GM13976 (cell line): ENCODE measurements around the gene GABBR2.

Experiments used
- DNase-seq: peaks from one replicate; pipeline ENCODE4 v3.0.0; 2012; ENCODE audit warnings: low spot score
- in situ Hi-C: fragments of 300-500 bp; cut with MboI; formaldehyde crosslinking; loops from one replicate; pipeline ENCODE4 v1.12.0; 2022; ENCODE audit warnings: low sequenced_read_pairs, mixed read lengths, inconsistent platforms; ENCODE audit not compliant: unreplicated experiment
- TF ChIP-seq, protein P1 (sequence below): IDR thresholded peaks from 2 replicates; pipeline ENCODE4 v1.5.1; 2012; ENCODE audit warnings: borderline replicate concordance, mild to moderate bottlenecking; ENCODE audit not compliant: insufficient read depth; ENCODE audit errors: extremely low read depth, missing control alignments, control extremely low read depth

GABBR2 gene

GRCh38 chr9:98708933-98709911 lies at the start of gene GABBR2:
TSS of gene GABBR2 (minus strand) at chr9:98708935. CDS start at chr9:98708737, 198 bp downstream.
- TF ChIP-seq, protein P1, sequence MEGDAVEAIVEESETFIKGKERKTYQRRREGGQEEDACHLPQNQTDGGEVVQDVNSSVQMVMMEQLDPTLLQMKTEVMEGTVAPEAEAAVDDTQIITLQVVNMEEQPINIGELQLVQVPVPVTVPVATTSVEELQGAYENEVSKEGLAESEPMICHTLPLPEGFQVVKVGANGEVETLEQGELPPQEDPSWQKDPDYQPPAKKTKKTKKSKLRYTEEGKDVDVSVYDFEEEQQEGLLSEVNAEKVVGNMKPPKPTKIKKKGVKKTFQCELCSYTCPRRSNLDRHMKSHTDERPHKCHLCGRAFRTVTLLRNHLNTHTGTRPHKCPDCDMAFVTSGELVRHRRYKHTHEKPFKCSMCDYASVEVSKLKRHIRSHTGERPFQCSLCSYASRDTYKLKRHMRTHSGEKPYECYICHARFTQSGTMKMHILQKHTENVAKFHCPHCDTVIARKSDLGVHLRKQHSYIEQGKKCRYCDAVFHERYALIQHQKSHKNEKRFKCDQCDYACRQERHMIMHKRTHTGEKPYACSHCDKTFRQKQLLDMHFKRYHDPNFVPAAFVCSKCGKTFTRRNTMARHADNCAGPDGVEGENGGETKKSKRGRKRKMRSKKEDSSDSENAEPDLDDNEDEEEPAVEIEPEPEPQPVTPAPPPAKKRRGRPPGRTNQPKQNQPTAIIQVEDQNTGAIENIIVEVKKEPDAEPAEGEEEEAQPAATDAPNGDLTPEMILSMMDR: no peak
- DNase-seq: no peak
- in situ Hi-C loops: no loop called here

- DNase-seq: no peak
- TF ChIP-seq, protein P1: no peak
- in situ Hi-C loops: loop anchor here (25.0 kb wide), 1 partner anchor 218 kb away; no protein-coding TSS in a partner anchor
Measured at GRCh38 chr9:98755006-98755618, 46.4 kb upstream of the GABBR2 start.

DNA sequence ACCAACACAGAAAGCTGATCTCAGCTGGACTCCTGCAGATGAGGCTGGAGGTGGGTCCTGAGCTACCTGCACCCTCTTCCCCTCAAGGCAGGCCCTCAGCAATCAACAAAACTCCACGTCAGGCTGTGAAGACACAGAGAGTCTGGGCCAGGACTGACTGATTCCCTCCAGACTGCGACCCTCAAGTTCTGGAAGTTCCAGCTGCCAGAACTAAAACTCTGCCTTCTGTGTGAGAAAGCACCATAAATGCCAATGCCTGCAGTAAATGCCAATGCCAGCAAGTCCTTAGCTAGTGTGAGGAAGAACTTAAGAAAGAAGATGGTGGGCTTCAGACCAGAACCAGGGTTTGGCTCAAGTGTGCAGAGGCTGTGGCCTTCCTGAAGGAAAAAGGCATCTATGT lies 42.5 kb upstream of the GABBR2 start:
- no peak for DNase-seq
- in situ Hi-C loops: loop anchor here (25.0 kb wide), 1 partner anchor 214 kb away; no protein-coding TSS in a partner anchor
- TF ChIP-seq, protein P1: no peak

DNA sequence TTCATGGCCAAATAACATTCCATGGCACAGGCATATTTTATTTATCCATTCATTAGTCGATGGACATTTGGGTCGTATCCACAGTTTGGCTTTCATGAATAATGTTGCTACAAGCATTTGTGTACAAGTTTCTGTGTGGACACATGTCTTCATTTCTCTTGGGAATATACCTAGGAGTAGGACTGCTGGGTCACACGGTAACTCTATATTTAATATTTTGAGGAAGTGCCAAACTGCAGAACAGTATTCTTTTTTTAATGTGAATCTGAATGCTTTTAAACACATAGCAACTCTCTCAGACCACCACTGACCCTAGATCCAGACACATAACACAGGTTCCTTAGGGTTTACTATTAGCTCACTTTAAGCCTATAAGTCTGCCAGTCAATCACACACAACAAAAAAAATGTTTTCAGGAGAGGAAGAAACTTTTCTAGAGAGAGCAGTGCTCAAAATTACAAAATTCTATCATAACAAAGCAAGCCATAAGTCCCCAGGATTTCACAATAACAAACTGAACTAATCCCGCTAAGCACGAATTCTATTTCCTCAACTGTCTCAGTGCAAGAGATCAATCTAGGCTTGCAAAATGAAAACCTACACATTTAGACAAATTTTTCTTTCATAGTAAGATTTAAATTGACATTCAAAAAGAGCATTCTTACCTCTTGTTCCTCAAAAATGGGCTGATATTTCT lies 41.8 kb upstream of the GABBR2 start:
- in situ Hi-C loops: loop anchor here (25.0 kb wide), 1 partner anchor 213 kb away; no protein-coding TSS in a partner anchor
- TF ChIP-seq, protein P1: no peak
- DNase-seq: no peak

- in situ Hi-C loops: no loop called here
- no peak for DNase-seq
- TF ChIP-seq, protein P1: no peak
Measured at GRCh38 chr9:98747476-98747875, 38.7 kb upstream of the GABBR2 start.

DNA sequence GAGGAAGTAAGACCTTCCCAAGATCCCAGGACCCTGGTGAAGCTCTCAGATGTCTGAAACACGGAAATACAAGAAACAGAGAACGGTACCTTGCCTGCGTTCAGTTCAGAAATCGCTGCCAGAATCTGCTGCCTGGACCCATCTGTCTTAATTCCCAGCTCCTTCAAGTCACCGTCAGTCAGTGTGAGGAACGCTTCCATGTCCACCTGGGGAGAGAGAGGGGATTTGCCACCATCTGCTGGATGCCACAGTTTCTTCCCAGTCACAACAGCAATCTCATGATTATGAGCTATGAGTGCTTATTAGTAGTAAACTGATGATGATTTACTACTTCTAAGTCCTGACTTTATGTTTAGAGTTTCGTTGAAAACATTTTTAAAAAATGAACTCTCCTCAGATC lies 36.7 kb upstream of the GABBR2 start:
- TF ChIP-seq, protein P1: no peak
- DNase-seq: no peak
- in situ Hi-C loops: no loop called here
